Thoracic aorta (tissue), 2 donors: Measurements from ENCODE around the gene GPC6. TPM values are rescaled to one million over a fixed set of nuclear protein-coding genes. Genes with fewer than 3 reads are reported as not detected.

Experiments used
- ATAC-seq: fragments of 150-250 bp; one replicate; pipeline ENCODE4 v1.8.0; 2017; ENCODE audit warnings: low read depth; ENCODE audit not compliant: insufficient number of reproducible peaks, low FRiP score
- DNase-seq: peaks from one replicate; pipeline ENCODE4 v3.0.0-alpha.2; 2020; ENCODE audit warnings: low spot score
- H3K27ac ChIP-seq, 2 donors: fragments of 200-600 bp; sonication (generic); 1 replicate in 1 of 2; 2 replicates in 1 of 2; pipeline ENCODE4 v1.5.1; 2016; ENCODE audit warnings: mild to moderate bottlenecking in 2 of 2, moderate library complexity in 2 of 2
- H3K27me3 ChIP-seq: fragments of 200-600 bp; sonication (generic); replicated peaks from 2 replicates; pipeline ENCODE4 v1.6.0; 2016; ENCODE audit warnings: mild to moderate bottlenecking; ENCODE audit not compliant: insufficient read depth
- H3K36me3 ChIP-seq: fragments of 200-600 bp; sonication (generic); one replicate; pipeline ENCODE4 v1.5.1; 2016
- H3K4me1 ChIP-seq, 2 donors: fragments of 200-600 bp; sonication (generic); 1 replicate in 1 of 2; 2 replicates in 1 of 2; pipeline versions ENCODE4 v1.5.1 to v1.6.0; 2016; ENCODE audit warnings: low read depth in 2 of 2, mild to moderate bottlenecking in 1 of 2; ENCODE audit not compliant: control insufficient read depth in 1 of 2
- H3K4me3 ChIP-seq: fragments of 200-600 bp; sonication (generic); 2 replicates; pipeline ENCODE4 v1.5.1; 2016; ENCODE audit warnings: mild to moderate bottlenecking
- H3K9me3 ChIP-seq: fragments of 200-600 bp; sonication (generic); 2 replicates; pipeline ENCODE4 v1.5.1; 2016
- total RNA-seq, 2 donors: library from RNA; depleted of rRNA; stranded (reverse); fragments of >200 nt; gene quantifications; one replicate each; pipeline versions ENCODE4 v1.1.0 to v1.2.3, GENCODE V29; 2016
- TF ChIP-seq, protein P1 (sequence below): fragments of 200-600 bp; sonication (generic); IDR thresholded peaks from one replicate; pipeline ENCODE4 v1.5.1; 2019; ENCODE audit warnings: antibody characterized with exemption

The GPC6 gene
- total RNA-seq, 2 donors from 2014 or later = 34.9 to 56.4 TPM

DNA sequence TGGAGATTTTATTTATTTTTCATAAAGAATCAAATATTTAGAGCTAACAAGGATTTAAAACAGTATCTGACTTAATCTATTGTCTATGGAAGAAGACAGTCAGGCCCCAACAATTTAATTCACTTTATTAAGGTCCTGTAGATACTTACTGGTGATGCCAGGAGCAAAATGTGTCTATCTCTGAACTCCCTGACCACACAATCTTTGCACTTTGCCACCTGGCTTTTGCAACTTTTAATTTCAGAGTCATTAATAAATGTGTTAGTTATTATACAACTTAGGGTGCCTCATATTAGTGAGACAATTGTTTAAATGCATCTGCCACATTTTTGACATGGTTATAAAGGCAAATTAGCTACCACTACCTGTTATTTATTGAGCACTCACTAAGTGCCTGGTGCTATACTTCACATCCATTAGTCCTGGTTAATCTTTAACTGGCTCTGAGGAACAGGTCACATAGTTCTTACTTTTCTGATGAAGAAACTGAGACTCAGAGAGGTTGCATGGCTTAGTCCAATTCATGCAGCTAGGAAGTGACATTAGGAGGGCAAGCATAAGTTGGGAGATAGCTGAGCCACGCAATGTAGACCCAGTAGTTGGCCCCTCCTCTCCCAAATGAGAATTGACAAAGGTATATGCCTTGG, 955.0 kb downstream of the GPC6 start:
- Histone ChIP-seq H3K27me3 (no peaks in the 10 kb centered on the region), H3K4me1 (no peaks in the 10 kb centered on the region), H3K36me3 (no peaks in the 10 kb centered on the region), H3K27ac (no peak overlapping the region), H3K4me3 (no peak overlapping the region), H3K9me3 (no peaks in the 10 kb centered on the region)
- no peak for DNase-seq
- ATAC-seq = no peak
- TF ChIP-seq, protein P1, sequence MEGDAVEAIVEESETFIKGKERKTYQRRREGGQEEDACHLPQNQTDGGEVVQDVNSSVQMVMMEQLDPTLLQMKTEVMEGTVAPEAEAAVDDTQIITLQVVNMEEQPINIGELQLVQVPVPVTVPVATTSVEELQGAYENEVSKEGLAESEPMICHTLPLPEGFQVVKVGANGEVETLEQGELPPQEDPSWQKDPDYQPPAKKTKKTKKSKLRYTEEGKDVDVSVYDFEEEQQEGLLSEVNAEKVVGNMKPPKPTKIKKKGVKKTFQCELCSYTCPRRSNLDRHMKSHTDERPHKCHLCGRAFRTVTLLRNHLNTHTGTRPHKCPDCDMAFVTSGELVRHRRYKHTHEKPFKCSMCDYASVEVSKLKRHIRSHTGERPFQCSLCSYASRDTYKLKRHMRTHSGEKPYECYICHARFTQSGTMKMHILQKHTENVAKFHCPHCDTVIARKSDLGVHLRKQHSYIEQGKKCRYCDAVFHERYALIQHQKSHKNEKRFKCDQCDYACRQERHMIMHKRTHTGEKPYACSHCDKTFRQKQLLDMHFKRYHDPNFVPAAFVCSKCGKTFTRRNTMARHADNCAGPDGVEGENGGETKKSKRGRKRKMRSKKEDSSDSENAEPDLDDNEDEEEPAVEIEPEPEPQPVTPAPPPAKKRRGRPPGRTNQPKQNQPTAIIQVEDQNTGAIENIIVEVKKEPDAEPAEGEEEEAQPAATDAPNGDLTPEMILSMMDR = no peak

DNA sequence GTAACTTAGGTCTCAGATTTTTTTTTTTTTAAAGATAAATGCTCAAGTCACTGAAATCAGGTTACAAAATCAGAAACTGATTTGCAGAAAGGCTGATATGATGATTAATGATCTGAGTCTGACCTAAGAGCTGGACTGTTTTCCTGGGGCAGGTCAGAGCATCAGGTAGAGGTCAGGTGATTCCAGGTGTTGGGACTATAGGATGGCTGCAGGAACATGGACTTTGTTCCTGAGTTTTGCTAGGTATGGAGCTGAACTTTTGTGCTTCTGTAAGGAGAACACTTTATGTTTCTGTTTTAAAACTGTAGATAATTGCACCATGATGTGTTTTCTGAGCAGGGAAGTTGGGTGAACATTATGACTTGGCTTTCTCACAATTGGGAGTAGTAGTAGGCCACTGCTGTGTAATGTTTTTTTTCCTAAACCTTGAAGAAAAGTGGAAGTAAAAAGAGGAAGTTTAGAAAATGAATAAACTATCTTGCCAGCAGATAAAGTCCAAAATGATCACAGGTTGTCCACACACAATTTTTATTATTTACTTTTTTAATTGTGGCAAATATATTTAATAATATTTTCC, 955.7 kb downstream of the GPC6 start:
- Histone ChIP-seq H3K27ac (no peak overlapping the region), H3K4me1 (no peaks in the 10 kb centered on the region), H3K27me3 (no peaks in the 10 kb centered on the region), H3K9me3 (no peaks in the 10 kb centered on the region), H3K4me3 (no peak overlapping the region), H3K36me3 (no peaks in the 10 kb centered on the region)
- TF ChIP-seq, protein P1 = no peak
- ATAC-seq (no peak), DNase-seq (no peak)

DNA sequence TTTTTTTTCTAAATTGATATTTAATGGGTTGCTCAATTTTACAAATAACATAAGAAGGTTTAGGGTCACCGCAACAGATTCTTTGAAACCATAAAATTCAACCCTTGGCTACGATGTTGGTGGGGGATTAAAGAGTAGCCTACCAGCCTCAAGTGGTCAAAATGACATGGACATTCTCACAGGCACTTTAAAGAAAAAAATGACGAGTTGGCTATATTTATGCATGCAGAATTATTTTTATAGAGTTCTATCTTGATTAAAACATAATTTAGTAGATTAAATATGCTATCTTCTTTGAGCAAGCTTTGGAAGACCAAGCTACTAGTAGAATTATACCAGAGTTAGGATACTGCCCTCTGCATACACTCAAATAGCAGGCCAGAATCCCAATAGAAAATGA, 959.9 kb downstream of the GPC6 start:
- Histone ChIP-seq H3K4me1 (no peaks in the 10 kb centered on the region), H3K27me3 (no peaks in the 10 kb centered on the region), H3K36me3 (no peaks in the 10 kb centered on the region), H3K27ac (no peak overlapping the region), H3K4me3 (no peak overlapping the region), H3K9me3 (no peaks in the 10 kb centered on the region)
- TF ChIP-seq, protein P1 = no peak
- DNase-seq (no peak), ATAC-seq (no peak)

DNA sequence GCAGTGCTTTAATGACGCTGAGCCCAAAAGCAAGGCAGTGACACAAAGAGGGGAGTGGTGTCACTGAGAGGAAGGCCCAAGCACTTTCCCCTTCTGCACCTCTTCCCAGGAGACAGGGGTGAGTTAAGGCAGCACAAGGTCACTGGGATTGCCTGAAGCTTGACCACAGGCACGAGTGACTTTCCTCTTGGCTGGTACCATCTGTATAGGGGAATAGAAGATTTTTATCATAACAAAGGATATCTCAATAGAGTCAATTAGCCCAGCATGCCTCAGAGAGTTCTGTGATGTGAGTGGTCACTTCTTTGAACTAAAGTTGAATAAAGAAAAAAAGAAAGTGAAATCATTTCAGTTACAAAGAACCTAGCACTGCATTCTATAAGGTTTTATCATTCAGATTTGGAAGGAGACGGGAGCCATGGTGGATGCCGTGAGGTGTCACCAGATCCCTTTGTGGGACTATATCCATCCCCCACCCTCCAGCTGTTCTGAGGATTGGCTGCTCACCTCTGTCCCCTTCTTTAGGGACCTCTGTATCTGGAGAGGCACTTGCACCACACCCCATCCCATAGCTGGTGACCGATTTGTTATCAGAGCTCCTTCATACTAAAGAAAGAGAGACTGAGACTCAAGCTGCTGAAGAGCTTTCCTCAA, 961.7 kb downstream of the GPC6 start:
- no peak overlapping the region for H3K27ac ChIP-seq
- H3K9me3 ChIP-seq = no peaks in the 10 kb centered on the region
- TF ChIP-seq, protein P1 = no peak
- no peak for ATAC-seq
- DNase-seq = no peak
- H3K27me3 ChIP-seq = no peaks in the 10 kb centered on the region
- H3K4me3 ChIP-seq = no peak overlapping the region
- no peaks in the 10 kb centered on the region for H3K4me1 ChIP-seq
- H3K36me3 ChIP-seq = no peaks in the 10 kb centered on the region

DNA sequence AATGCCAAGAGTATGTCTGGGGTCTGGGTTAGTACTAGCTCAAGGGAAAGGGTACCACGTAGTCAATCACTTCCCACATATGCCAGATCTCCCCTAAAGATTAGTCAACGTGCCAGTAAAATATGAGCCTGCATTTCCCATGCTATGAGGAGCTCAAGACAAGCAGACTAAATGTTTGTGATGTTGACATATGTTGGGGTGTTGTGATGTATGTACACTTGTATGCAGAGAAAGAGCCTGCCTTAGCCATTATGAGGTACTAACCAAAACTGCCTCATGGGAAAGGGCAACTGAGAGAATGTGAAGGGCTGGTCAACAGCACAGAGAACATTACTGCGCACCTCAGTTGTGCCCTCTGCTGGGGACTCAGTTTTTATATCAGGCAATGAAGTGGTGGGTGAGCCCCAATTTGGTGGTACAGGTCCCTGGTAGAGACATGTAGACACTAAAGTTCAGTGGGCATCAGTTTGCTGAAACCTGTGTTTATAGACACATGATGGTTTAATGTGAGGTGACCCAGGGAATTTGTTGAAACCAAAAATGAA, 965.9 kb downstream of the GPC6 start:
- no peak for DNase-seq
- H3K4me3 ChIP-seq = no peak overlapping the region
- no peaks in the 10 kb centered on the region for H3K36me3 ChIP-seq
- no peaks in the 10 kb centered on the region for H3K9me3 ChIP-seq
- no peaks in the 10 kb centered on the region for H3K27me3 ChIP-seq
- H3K27ac ChIP-seq = no peak overlapping the region
- TF ChIP-seq, protein P1 = peak; percentile 27
- no peaks in the 10 kb centered on the region for H3K4me1 ChIP-seq
- ATAC-seq = peak; percentile 47
